Mesothelial cell of epicardium (in vitro differentiated cells): ENCODE measurements around the gene CPA5. TPM values are rescaled to one million over a fixed set of nuclear protein-coding genes. Genes with fewer than 3 reads are reported as not detected.

Experiments
- DNase-seq, 2 experiments: peaks; one replicate each; pipeline ENCODE4 v3.0.0; 2021; ENCODE audit warnings: low spot score in 2 of 2; ENCODE audit not compliant: unreplicated experiment in 2 of 2
- H3K27ac Mint-ChIP-seq: 2 replicates; pipeline ENCODE4 v1.8.0; 2021; ENCODE audit warnings: mixed read lengths
- H3K27me3 Mint-ChIP-seq: 2 replicates; pipeline ENCODE4 v1.8.0; 2021; ENCODE audit warnings: low read depth, mixed read lengths
- H3K36me3 Mint-ChIP-seq: 2 replicates; pipeline ENCODE4 v1.8.0; 2021; ENCODE audit warnings: mixed read lengths
- H3K4me1 Mint-ChIP-seq: 2 replicates; pipeline ENCODE4 v1.8.0; 2021; ENCODE audit warnings: mixed read lengths
- H3K4me3 Mint-ChIP-seq: 2 replicates; pipeline ENCODE4 v1.8.0; 2021; ENCODE audit warnings: mild to moderate bottlenecking, moderate library complexity, mixed read lengths
- H3K9me3 Mint-ChIP-seq: 2 replicates; pipeline ENCODE4 v1.8.0; 2021; ENCODE audit warnings: mixed read lengths
- CTCF ChIP-seq: fragments of 200-600 bp; sonication (generic); IDR thresholded peaks from one replicate; pipeline ENCODE4 v1.5.0; 2021; ENCODE audit warnings: antibody characterized with exemption; ENCODE audit not compliant: unreplicated experiment
- total RNA-seq: library from RNA; stranded (reverse); gene quantifications from 3 replicates; pipeline ENCODE4 v1.2.1, GENCODE V29; 2021

CPA5 gene
- total RNA-seq, 1 donor from 2014 or later, result not detected

- H3K27me3 Mint-ChIP-seq, result no peaks in the 10 kb centered on the region
- no peak for DNase-seq
- no peak for TF ChIP-seq CTCF
- peaks cover 19% of the 10 kb centered on the region for H3K9me3 Mint-ChIP-seq
- peaks cover 12% of the 10 kb centered on the region for H3K36me3 Mint-ChIP-seq
- no peak overlapping the region for H3K4me3 Mint-ChIP-seq
- peaks cover 50% of the 10 kb centered on the region for H3K4me1 Mint-ChIP-seq
- peak overlapping the region; percentile 100 for H3K27ac Mint-ChIP-seq
Measured at GRCh38 chr7:130356876-130357611, 12.4 kb downstream of the CPA5 start.

- no peak for TF ChIP-seq CTCF
- Mint-ChIP-seq H3K36me3 (peaks cover 12% of the 10 kb centered on the region), H3K9me3 (peaks cover 19% of the 10 kb centered on the region), H3K27ac (no peak overlapping the region), H3K4me1 (peaks cover 41% of the 10 kb centered on the region), H3K4me3 (no peak overlapping the region), H3K27me3 (no peaks in the 10 kb centered on the region)
- no peak for DNase-seq
Measured at GRCh38 chr7:130358471-130358870, 13.9 kb downstream of the CPA5 start.

- Mint-ChIP-seq H3K4me1 (peaks cover 37% of the 10 kb centered on the region), H3K27me3 (no peaks in the 10 kb centered on the region), H3K4me3 (no peak overlapping the region), H3K9me3 (peaks cover 19% of the 10 kb centered on the region), H3K27ac (no peak overlapping the region), H3K36me3 (peaks cover 12% of the 10 kb centered on the region)
- no peak for DNase-seq
- TF ChIP-seq CTCF, result no peak
Measured at GRCh38 chr7:130359276-130359857, 14.8 kb downstream of the CPA5 start.

- Mint-ChIP-seq H3K9me3 (peaks cover 19% of the 10 kb centered on the region), H3K4me1 (peaks cover 40% of the 10 kb centered on the region), H3K27me3 (no peaks in the 10 kb centered on the region), H3K27ac (no peak overlapping the region), H3K4me3 (no peak overlapping the region), H3K36me3 (peaks cover 12% of the 10 kb centered on the region)
- no peak for DNase-seq
- no peak for TF ChIP-seq CTCF
Measured at GRCh38 chr7:130360518-130360917, 15.9 kb downstream of the CPA5 start.

GRCh38 chr7:130361681-130362080, 17.1 kb downstream of the CPA5 start:
- peaks cover 19% of the 10 kb centered on the region for H3K9me3 Mint-ChIP-seq
- H3K4me3 Mint-ChIP-seq, result no peak overlapping the region
- TF ChIP-seq CTCF, result no peak
- no peak for DNase-seq
- H3K4me1 Mint-ChIP-seq, result peaks cover 39% of the 10 kb centered on the region
- H3K36me3 Mint-ChIP-seq, result peaks cover 12% of the 10 kb centered on the region
- H3K27me3 Mint-ChIP-seq, result no peaks in the 10 kb centered on the region
- no peak overlapping the region for H3K27ac Mint-ChIP-seq
